AG09309 (cell line): ENCODE results near the gene FEV.

Experiments
- DNase-seq: peaks from one replicate; pipeline ENCODE4 v3.0.0-alpha.2; 2010; ENCODE audit warnings: low read depth
- H3K4me3 ChIP-seq: 2 replicates; pipeline ENCODE4 v1.5.1; 2011; ENCODE audit warnings: mild to moderate bottlenecking, low read depth, low read length, moderate library complexity; ENCODE audit not compliant: control insufficient read depth
- TF ChIP-seq, protein P1 (sequence below): IDR thresholded peaks from 2 replicates; pipeline ENCODE4 v1.5.1; 2011; ENCODE audit warnings: mild to moderate bottlenecking, low read depth, low read length, inconsistent platforms; ENCODE audit not compliant: insufficient read depth, control insufficient read depth; ENCODE audit errors: missing control alignments

The FEV gene

DNA sequence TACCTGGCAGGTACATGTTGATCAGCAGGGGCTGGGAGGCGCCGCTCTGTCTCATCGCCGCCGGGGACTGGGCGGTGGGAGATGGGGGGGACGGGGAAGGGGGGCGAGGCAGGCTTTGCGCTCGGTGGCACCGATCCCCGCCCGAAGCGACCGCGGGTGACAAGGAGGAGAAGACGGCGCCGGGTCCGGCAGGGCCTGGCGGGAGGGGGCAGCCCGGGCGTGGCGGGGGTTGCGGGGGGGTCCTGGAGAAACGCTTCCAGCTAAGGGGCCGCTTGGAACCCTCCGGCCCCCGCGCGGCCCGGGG, at the start of gene FEV:
TSS of gene FEV (minus strand) at position 164 of the 304 bp plus-strand sequence. CDS start at position 55, 109 bp downstream.
- no peak for DNase-seq
- TF ChIP-seq, protein P1, sequence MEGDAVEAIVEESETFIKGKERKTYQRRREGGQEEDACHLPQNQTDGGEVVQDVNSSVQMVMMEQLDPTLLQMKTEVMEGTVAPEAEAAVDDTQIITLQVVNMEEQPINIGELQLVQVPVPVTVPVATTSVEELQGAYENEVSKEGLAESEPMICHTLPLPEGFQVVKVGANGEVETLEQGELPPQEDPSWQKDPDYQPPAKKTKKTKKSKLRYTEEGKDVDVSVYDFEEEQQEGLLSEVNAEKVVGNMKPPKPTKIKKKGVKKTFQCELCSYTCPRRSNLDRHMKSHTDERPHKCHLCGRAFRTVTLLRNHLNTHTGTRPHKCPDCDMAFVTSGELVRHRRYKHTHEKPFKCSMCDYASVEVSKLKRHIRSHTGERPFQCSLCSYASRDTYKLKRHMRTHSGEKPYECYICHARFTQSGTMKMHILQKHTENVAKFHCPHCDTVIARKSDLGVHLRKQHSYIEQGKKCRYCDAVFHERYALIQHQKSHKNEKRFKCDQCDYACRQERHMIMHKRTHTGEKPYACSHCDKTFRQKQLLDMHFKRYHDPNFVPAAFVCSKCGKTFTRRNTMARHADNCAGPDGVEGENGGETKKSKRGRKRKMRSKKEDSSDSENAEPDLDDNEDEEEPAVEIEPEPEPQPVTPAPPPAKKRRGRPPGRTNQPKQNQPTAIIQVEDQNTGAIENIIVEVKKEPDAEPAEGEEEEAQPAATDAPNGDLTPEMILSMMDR = no peak
- no peak within 1 kb of the TSS for H3K4me3 ChIP-seq

DNA sequence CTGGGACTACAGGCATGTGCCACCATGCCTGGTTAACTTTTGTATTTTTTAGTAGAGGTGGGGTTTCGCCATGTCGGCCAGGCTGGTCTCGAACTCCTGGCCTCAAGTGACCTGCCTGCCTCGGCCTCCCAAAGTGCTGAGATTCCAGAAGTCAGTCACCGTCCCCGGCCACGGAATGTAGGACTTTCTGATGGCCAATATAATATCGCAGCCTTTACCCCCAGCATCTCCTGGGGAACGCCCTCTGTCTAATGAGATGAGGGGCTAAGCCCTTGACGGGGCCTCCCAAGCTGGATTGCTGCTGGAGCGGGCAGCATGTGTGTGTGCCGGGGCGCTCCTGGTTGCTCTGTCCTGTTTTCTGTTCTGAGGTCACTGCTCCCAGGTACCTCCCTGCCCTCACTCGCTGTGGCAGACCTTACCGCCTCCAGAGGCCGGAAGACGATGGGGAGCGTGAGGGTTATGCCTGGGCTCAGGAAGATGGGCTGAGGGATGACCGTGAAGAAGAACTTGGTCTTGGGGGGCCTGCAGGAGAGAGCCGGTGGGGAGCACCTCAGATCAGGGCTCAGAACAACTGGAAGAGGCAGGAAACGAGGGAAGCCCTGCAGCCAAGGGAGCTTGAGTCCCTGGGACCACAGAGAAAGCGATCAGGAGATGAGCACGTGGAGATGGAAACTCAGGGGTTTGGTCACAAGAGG, 47.2 kb upstream of the FEV start:
- TF ChIP-seq, protein P1 = no peak
- H3K4me3 ChIP-seq = no peak overlapping the region
- DNase-seq = no peak

DNA sequence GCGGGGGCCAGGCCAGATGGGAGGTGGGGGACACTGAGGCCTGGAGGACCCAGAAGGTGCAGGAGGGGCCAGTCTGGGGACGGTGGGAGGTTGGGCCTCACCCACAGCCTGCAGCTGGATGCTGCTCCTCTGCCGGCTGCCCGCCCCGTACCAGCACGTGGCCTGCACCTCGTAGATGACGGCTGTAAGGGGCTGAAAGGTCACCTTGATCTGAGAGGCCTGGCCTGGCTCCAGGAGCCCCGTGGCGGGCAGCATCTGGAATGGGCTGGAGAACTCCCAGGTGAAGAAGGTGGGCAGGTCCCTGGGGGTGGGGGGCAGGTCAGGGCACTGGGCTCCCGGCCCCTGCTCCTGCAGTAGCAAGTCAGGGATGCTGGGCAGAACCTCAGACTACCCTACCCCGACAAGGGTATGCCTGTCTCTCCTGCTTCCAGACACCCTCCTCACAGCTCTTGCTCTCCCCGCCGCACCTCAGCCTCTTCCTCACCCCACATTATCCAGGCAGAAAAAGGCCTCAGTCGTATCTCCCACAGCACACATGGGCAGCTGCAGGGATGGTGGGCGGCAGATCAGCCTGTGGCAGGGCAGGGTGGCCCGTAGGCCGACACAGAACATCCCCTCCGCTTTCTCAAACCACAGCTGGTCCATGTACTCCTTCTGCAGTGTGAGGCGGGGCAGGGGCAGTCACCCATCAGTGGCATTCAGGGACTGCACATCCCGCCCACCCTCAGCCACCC, 46.2 kb upstream of the FEV start:
- H3K4me3 ChIP-seq = no peak overlapping the region
- DNase-seq = no peak
- TF ChIP-seq, protein P1 = no peak

DNA sequence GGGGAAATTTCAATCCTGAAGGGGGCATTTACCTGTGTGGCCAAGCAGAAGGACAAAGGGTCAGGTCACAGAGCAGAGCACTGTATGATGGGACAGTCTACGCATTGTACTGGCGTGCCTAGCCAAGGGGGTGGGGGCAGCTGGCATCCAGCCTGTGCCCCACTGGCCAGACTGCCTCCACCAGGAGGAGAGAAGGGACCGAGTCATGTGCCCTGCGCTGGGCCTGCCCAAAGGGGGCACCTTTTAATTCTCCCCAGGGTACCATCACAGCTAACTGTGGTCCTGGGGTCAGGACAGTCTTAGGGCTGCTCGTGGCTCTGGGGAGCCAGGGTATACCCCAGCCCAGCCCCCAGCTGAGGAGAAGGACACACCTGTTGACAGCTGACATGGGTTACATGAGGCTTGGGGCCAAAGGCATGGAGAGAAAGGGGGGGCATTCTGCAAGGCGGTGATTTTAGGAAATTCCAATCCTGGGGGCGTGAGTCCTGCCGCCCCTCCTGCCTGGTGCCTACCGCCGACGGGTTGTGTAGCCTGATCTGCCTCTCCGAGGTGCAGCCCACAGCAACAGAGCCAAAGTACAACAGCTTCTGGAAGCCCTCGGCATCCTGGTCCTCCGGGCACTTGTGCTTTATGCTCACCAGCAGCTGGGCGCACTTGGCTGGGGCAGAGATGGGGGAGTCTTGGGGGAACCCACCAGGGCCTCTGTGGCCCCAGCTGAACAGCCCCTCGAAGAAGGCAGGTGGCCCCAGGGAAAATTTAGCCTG, 45.4 kb upstream of the FEV start:
- no peak overlapping the region for H3K4me3 ChIP-seq
- TF ChIP-seq, protein P1 = no peak

DNA sequence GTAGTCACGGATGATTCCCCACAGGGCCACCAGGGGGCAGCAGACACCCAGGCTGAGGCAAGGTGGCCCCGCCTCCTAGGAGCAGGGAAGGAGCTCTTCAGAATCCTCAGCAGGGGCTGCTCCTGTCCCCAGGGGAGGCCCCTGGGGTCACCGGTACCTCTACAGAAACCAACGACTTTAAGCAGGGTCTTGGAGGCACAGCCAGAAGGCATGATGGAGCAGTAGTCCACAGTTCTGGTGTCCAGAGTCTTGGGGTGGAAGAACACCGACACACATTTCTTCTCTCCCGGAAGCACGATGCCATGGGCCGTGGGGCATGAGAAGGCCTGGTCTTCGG, 44.8 kb upstream of the FEV start:
- no peak overlapping the region for H3K4me3 ChIP-seq
- TF ChIP-seq, protein P1 = peak; percentile 93
- DNase-seq = peak; percentile 11

More for the DNA sequence above, 45.4 kb upstream of the FEV start:
- DNase-seq = no peak

DNA sequence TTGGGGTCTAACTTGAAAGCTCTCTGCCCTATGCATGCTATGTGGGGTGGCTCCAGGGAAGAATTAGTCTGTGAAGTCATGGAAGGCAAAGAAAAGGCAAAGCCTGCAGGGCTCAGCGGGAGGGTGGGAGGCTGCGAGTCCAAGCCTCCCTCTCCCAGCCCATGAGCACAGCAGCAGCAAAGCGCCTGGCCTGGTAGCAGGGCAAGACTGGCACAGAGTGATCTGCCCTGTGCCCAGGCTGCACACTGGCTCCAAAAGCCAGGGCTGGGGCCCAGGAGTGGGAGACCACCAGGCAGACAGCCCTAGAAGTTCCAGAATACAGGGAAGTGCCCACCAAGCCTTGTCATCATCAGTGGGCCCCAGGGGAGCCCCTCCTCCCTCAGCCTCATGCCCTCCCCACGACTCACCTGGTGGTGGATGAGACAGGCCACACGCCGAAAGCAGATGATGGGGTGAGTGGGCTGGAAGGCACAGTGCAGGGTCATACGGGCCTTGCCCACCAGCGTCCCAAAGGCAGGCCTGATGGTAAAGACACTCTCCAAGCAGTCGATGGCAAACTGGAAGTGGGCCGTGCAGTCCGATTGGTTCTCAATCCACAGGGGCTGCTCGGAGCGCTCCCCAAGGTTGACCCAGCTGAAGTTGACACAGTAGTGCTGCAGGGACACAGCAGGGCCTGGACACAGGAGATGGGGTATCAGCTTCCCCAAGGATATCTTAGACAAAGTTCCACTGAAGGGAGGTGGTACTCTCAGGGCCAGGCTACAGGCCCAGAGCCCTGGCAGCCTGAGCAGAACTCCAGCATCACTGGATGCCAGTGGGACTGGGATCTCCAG, 44.2 kb upstream of the FEV start:
- H3K4me3 ChIP-seq = no peak overlapping the region
- TF ChIP-seq, protein P1 = no peak

More for the DNA sequence above, 44.2 kb upstream of the FEV start:
- DNase-seq = no peak
